H9 (cell line): ENCODE measurements around the gene KRT84. TPM values are rescaled to one million over a fixed set of nuclear protein-coding genes. Genes with fewer than 3 reads are reported as not detected.

Experiments used
- DNase-seq: peaks from one replicate; pipeline ENCODE4 v3.0.0-alpha.2; 2017
- H2AFZ ChIP-seq: one replicate; pipeline ENCODE4 v1.6.1; 2013; ENCODE audit warnings: mild to moderate bottlenecking, low read length, control low read depth, moderate library complexity
- H2AK5ac ChIP-seq: 2 replicates; pipeline ENCODE4 v1.6.1; 2013; ENCODE audit warnings: low read length, control low read depth, mixed read lengths; ENCODE audit not compliant: insufficient read length
- H2BK120ac ChIP-seq: one replicate; pipeline ENCODE4 v1.6.1; 2013; ENCODE audit warnings: low read depth, mild to moderate bottlenecking, low read length, control low read depth, inconsistent platforms; ENCODE audit not compliant: poor library complexity, severe bottlenecking
- H2BK12ac ChIP-seq: 2 replicates; pipeline ENCODE4 v1.6.1; 2013; ENCODE audit warnings: low read length, control low read depth, mixed read lengths, low read depth; ENCODE audit not compliant: insufficient read length
- H2BK15ac ChIP-seq: 2 replicates; pipeline ENCODE4 v1.6.1; 2013; ENCODE audit warnings: low read depth, low read length, control low read depth
- H2BK20ac ChIP-seq: one replicate; pipeline ENCODE4 v1.6.1; 2013; ENCODE audit warnings: low read depth, mild to moderate bottlenecking, low read length, control low read depth, inconsistent platforms; ENCODE audit not compliant: poor library complexity, severe bottlenecking
- H2BK5ac ChIP-seq: 2 replicates; pipeline ENCODE4 v1.6.1; 2013; ENCODE audit warnings: low read length, control low read depth, mixed read lengths; ENCODE audit not compliant: insufficient read length
- H3K14ac ChIP-seq: 2 replicates; pipeline ENCODE4 v1.6.1; 2013; ENCODE audit warnings: low read length, control low read depth; ENCODE audit not compliant: insufficient read depth
- H3K18ac ChIP-seq: 2 replicates; pipeline ENCODE4 v1.6.1; 2013; ENCODE audit warnings: low read depth, mild to moderate bottlenecking, mixed read lengths, low read length, control low read depth; ENCODE audit not compliant: insufficient read length
- H3K23ac ChIP-seq: 2 replicates; pipeline ENCODE4 v1.6.1; 2013; ENCODE audit warnings: low read length, control low read depth, mixed read lengths, low read depth; ENCODE audit not compliant: insufficient read length
- H3K23me2 ChIP-seq: 2 replicates; pipeline ENCODE4 v1.6.1; 2013; ENCODE audit warnings: low read depth, mild to moderate bottlenecking, mixed read lengths, low read length, control low read depth; ENCODE audit not compliant: insufficient read length, poor library complexity, severe bottlenecking
- H3K27ac ChIP-seq: 2 replicates; pipeline ENCODE4 v1.5.1; 2013; ENCODE audit warnings: low read length, control low read depth, mixed read lengths, low read depth; ENCODE audit not compliant: insufficient read length
- H3K27me3 ChIP-seq: 2 replicates; pipeline ENCODE4 v1.6.1; 2013; ENCODE audit warnings: low read length, control low read depth, inconsistent platforms; ENCODE audit not compliant: insufficient read depth
- H3K4ac ChIP-seq: 2 replicates; pipeline ENCODE4 v1.6.1; 2013; ENCODE audit warnings: low read depth, mild to moderate bottlenecking, control low read depth, inconsistent platforms, low read length, moderate library complexity
- H3K4me1 ChIP-seq: 2 replicates; pipeline ENCODE4 v1.6.1; 2013; ENCODE audit warnings: low read length, control low read depth, inconsistent platforms; ENCODE audit not compliant: insufficient read depth
- H3K4me2 ChIP-seq: 2 replicates; pipeline ENCODE4 v1.6.1; 2013; ENCODE audit warnings: low read length, control low read depth, mixed read lengths; ENCODE audit not compliant: insufficient read length, insufficient read depth
- H3K56ac ChIP-seq: 2 replicates; pipeline ENCODE4 v1.6.1; 2013; ENCODE audit warnings: low read depth, mild to moderate bottlenecking, mixed read lengths, low read length, control low read depth; ENCODE audit not compliant: insufficient read length
- H3K79me1 ChIP-seq: 2 replicates; pipeline ENCODE4 v1.6.1; 2013; ENCODE audit warnings: low read depth, mild to moderate bottlenecking, moderate library complexity, low read length, control low read depth, inconsistent platforms; ENCODE audit not compliant: insufficient read depth, poor library complexity, severe bottlenecking
- H3K79me2 ChIP-seq: 2 replicates; pipeline ENCODE4 v1.6.1; 2013; ENCODE audit warnings: low read length, control low read depth, inconsistent platforms; ENCODE audit not compliant: insufficient read depth
- H3K9ac ChIP-seq: 2 replicates; pipeline ENCODE4 v1.6.1; 2013; ENCODE audit warnings: low read length, control low read depth, mixed read lengths; ENCODE audit not compliant: insufficient read length; ENCODE audit errors: extremely low read depth
- H3K9me3 ChIP-seq: one replicate; pipeline ENCODE4 v1.6.1; 2013; ENCODE audit warnings: low read depth, low read length, inconsistent platforms; ENCODE audit not compliant: control insufficient read depth
- H3T11ph ChIP-seq: one replicate; pipeline ENCODE4 v1.6.1; 2013; ENCODE audit warnings: mild to moderate bottlenecking, low read length, control low read depth, inconsistent platforms
- H4K20me1 ChIP-seq: one replicate; pipeline ENCODE4 v1.6.1; 2013; ENCODE audit not compliant: control insufficient read depth, insufficient read length, insufficient read depth
- H4K5ac ChIP-seq: 2 replicates; pipeline ENCODE4 v1.6.1; 2013; ENCODE audit warnings: low read depth, mild to moderate bottlenecking, mixed read lengths, low read length, control low read depth; ENCODE audit not compliant: insufficient read length
- H4K8ac ChIP-seq: replicated peaks from 2 replicates; pipeline ENCODE4 v1.6.1; 2013; ENCODE audit warnings: low read length, control low read depth, mixed read lengths, low read depth; ENCODE audit not compliant: insufficient read length
- H4K91ac ChIP-seq: 2 replicates; pipeline ENCODE4 v1.6.1; 2013; ENCODE audit warnings: low read depth, mild to moderate bottlenecking, moderate library complexity, mixed read lengths, low read length, control low read depth; ENCODE audit not compliant: insufficient read length
- H3K27ac Mint-ChIP-seq, 3 experiments: 2 replicates in 2 of 3; 3 replicates in 1 of 3; pipeline ENCODE4 v1.8.0; 2020 to 2021; ENCODE audit warnings: mixed read lengths in 3 of 3, mild to moderate bottlenecking in 1 of 3, moderate library complexity in 1 of 3
- H3K27me3 Mint-ChIP-seq: 2 replicates; pipeline ENCODE4 v1.8.0; 2021; ENCODE audit warnings: low read depth, mild to moderate bottlenecking, moderate library complexity, mixed read lengths
- H3K36me3 Mint-ChIP-seq, 3 experiments: 2 replicates in 2 of 3; 3 replicates in 1 of 3; pipeline ENCODE4 v1.8.0; 2020 to 2021; ENCODE audit warnings: low read depth in 3 of 3, mixed read lengths in 3 of 3; ENCODE audit not compliant: insufficient read depth in 1 of 3
- H3K4me1 Mint-ChIP-seq, 2 experiments: 2 replicates each; pipeline ENCODE4 v1.8.0; 2020; ENCODE audit warnings: mixed read lengths in 2 of 2
- H3K4me3 Mint-ChIP-seq, 2 experiments: 2 replicates in 1 of 2; 3 replicates in 1 of 2; pipeline ENCODE4 v1.8.0; 2020 to 2021; ENCODE audit warnings: mild to moderate bottlenecking in 2 of 2, mixed read lengths in 2 of 2, moderate library complexity in 1 of 2
- H3K9me3 Mint-ChIP-seq, 2 experiments: 2 replicates in 1 of 2; 3 replicates in 1 of 2; pipeline ENCODE4 v1.8.0; 2020; ENCODE audit warnings: mild to moderate bottlenecking in 2 of 2, mixed read lengths in 2 of 2, moderate library complexity in 1 of 2
- CTCF ChIP-seq: fragments of 200-600 bp; sonication (generic); conservative IDR thresholded peaks from 3 replicates; pipeline ENCODE4 v1.8.0; 2021; ENCODE audit warnings: antibody characterized with exemption, mild to moderate bottlenecking
- WGBS: extraction: QIAGEN DNeasy Blood & Tissue Kit; methylation state at CpG from one replicate; pipeline ENCODE4 v1.1.7; 2013; ENCODE audit warnings: missing lambda C conversion rate, low lambda C conversion rate, mixed read lengths; ENCODE audit not compliant: insufficient read length; ENCODE audit errors: extremely low coverage; 5-methylcytosine and 5-hydroxymethylcytosine counted together
- total RNA-seq: library from RNA; stranded (reverse); gene quantifications from 2 replicates; pipeline ENCODE4 v1.2.1, GENCODE V29; 2021

The KRT84 gene
- total RNA-seq, 1 experiment from 2014 or later = not detected

DNA sequence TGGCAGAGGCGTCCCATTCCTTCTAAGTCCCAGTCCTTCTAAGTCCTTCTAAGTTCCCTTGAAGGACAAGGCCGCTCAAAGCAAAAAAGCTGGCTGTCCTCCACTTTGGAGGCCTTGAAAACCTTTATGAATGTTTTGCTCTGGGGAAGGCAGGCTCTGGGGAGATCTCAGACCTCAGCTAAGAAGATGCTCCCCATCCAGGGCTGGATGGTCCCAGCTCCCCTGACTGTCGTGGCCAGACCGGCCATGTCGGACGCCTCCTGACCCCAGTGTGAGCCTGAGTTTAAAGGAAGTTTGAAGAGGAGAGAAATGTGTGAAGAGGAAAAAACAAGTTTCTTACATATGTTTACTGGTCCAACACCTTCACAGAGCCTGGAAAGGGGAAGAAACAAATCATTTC, 5.9 kb downstream of the KRT84 start:
- Histone ChIP-seq H3K4me1 (no peaks in the 10 kb centered on the region), H3K23me2 (no peaks in the 10 kb centered on the region)
- H3K9me3 Mint-ChIP-seq = no peaks in the 10 kb centered on the region; a peak in 1 of 5 replicates

More for the DNA sequence above, 5.9 kb downstream of the KRT84 start:
- no peak overlapping the region for H4K8ac ChIP-seq
- H2BK5ac ChIP-seq = no peak overlapping the region
- H3K27me3 Mint-ChIP-seq = peaks cover 19% of the 10 kb centered on the region
- no peak overlapping the region for H3K27ac ChIP-seq
- H3K9ac ChIP-seq = no peak overlapping the region
- no peaks in the 10 kb centered on the region for H4K20me1 ChIP-seq
- no peak for DNase-seq
- H3K18ac ChIP-seq = no peak overlapping the region
- H3K36me3 Mint-ChIP-seq = no peaks in the 10 kb centered on the region; a peak in 1 of 7 replicates
- H3K4me1 Mint-ChIP-seq = no peaks in the 10 kb centered on the region
- no peak overlapping the region for H4K5ac ChIP-seq
- H3K23ac ChIP-seq = no peak overlapping the region
- H3K27ac Mint-ChIP-seq = no peak overlapping the region
- no peaks in the 10 kb centered on the region for H3K9me3 ChIP-seq
- H3K4me3 Mint-ChIP-seq = no peak overlapping the region
- no peak overlapping the region for H2AFZ ChIP-seq
- H4K91ac ChIP-seq = no peak overlapping the region
- H3K14ac ChIP-seq = no peak overlapping the region
- H2BK12ac ChIP-seq = no peak overlapping the region
- H2BK120ac ChIP-seq = no peak overlapping the region
- WGBS = no CpG with 5 or more reads among the region's 6 CpGs
- H2AK5ac ChIP-seq = no peak overlapping the region
- H2BK20ac ChIP-seq = no peak overlapping the region
- no peak overlapping the region for H3T11ph ChIP-seq
- H3K27me3 ChIP-seq = no peaks in the 10 kb centered on the region
- H2BK15ac ChIP-seq = no peak overlapping the region
- no peaks in the 10 kb centered on the region for H3K79me1 ChIP-seq
- no peak overlapping the region for H3K56ac ChIP-seq
- TF ChIP-seq CTCF = no peak
- no peak overlapping the region for H3K4me2 ChIP-seq
- H3K79me2 ChIP-seq = no peaks in the 10 kb centered on the region
- no peak overlapping the region for H3K4ac ChIP-seq
